Measurements from ENCODE around the gene CBR3.

- peak; percentile 97 for TF ChIP-seq CTCF (IDR thresholded peaks at IDR 0.05; ENCODE audit: borderline replicate concordance, extremely low read depth, low read length, poor library complexity, severe bottlenecking)
- TF ChIP-seq EZH2 (IDR thresholded peaks at IDR 0.05; ENCODE audit: borderline replicate concordance, low read depth, low read length, severe bottlenecking) = no peak
These were observed 6.6 kb downstream of the CBR3 start for GRCh38 chr21:36141513-36141925.
